ENCODE measurements around the gene IL7R. TPM values are rescaled to one million over a fixed set of nuclear protein-coding genes. Genes with fewer than 3 reads are reported as not detected.

IL7R gene
- 0.92 TPM for total RNA-seq
- long read RNA-seq, partial matches to known transcripts: 0 of 1 reads
- long read RNA-seq, other reads (novel, unspliced or antisense): 1 of 1 reads

GRCh38 chr5:35856765-35857351, at the start of gene IL7R:
IL7R (plus strand) TSS chr5:35856891; CDS start chr5:35856978, 87 bp downstream.
- intact Hi-C loops (cut with DNase I): no loop called here
- DNase-seq (ENCODE audit: low spot score): no peak

GRCh38 chr5:35810601-35811000, 46.1 kb upstream of the IL7R start:
- DNase-seq (ENCODE audit: low spot score): no peak
- intact Hi-C loops (cut with DNase I): no loop called here

GRCh38 chr5:35811108-35811741, 45.5 kb upstream of the IL7R start:
- intact Hi-C loops (cut with DNase I): no loop called here
- DNase-seq (ENCODE audit: low spot score): no peak

- intact Hi-C loops (cut with DNase I): no loop called here
- no peak for DNase-seq (ENCODE audit: low spot score)
Measured at GRCh38 chr5:35813521-35813920, 43.2 kb upstream of the IL7R start.

GRCh38 chr5:35815089-35815936, 41.4 kb upstream of the IL7R start:
- DNase-seq (ENCODE audit: low spot score): no peak
- intact Hi-C loops (cut with DNase I): no loop called here

GRCh38 chr5:35816881-35817521, 39.7 kb upstream of the IL7R start:
- no peak for DNase-seq (ENCODE audit: low spot score)
- intact Hi-C loops (cut with DNase I): no loop called here

GRCh38 chr5:35819026-35819425, 37.7 kb upstream of the IL7R start:
- no peak for DNase-seq (ENCODE audit: low spot score)
- intact Hi-C loops (cut with DNase I): no loop called here

GRCh38 chr5:35819668-35820067, 37.0 kb upstream of the IL7R start:
- intact Hi-C loops (cut with DNase I): no loop called here
- no peak for DNase-seq (ENCODE audit: low spot score)

GRCh38 chr5:35820735-35821134, 36.0 kb upstream of the IL7R start:
- no peak for DNase-seq (ENCODE audit: low spot score)
- intact Hi-C loops (cut with DNase I): no loop called here

GRCh38 chr5:35821513-35821912, 35.2 kb upstream of the IL7R start:
- DNase-seq (ENCODE audit: low spot score): no peak
- intact Hi-C loops (cut with DNase I): no loop called here

GRCh38 chr5:35822511-35822910, 34.2 kb upstream of the IL7R start:
- no peak for DNase-seq (ENCODE audit: low spot score)
- intact Hi-C loops (cut with DNase I): no loop called here

GRCh38 chr5:35823347-35824098, 33.2 kb upstream of the IL7R start:
- intact Hi-C loops (cut with DNase I): no loop called here
- DNase-seq (ENCODE audit: low spot score): no peak

- intact Hi-C loops (cut with DNase I): no loop called here
- no peak for DNase-seq (ENCODE audit: low spot score)
Measured at GRCh38 chr5:35826056-35826455, 30.6 kb upstream of the IL7R start.

- intact Hi-C loops (cut with DNase I): no loop called here
Measured at GRCh38 chr5:35826554-35826953, 30.1 kb upstream of the IL7R start.

GRCh38 chr5:35828082-35828598, 28.6 kb upstream of the IL7R start:
- intact Hi-C loops (cut with DNase I): no loop called here
- no peak for DNase-seq (ENCODE audit: low spot score)

More at GRCh38 chr5:35826554-35826953, 30.1 kb upstream of the IL7R start:
- no peak for DNase-seq (ENCODE audit: low spot score)

GRCh38 chr5:35830587-35830986, 26.1 kb upstream of the IL7R start:
- no peak for DNase-seq (ENCODE audit: low spot score)
- intact Hi-C loops (cut with DNase I): no loop called here

- DNase-seq (ENCODE audit: low spot score): no peak
- intact Hi-C loops (cut with DNase I): no loop called here
Measured at GRCh38 chr5:35832762-35833161, 23.9 kb upstream of the IL7R start.

- DNase-seq (ENCODE audit: low spot score): no peak
- intact Hi-C loops (cut with DNase I): no loop called here
Measured at GRCh38 chr5:35833224-35833623, 23.5 kb upstream of the IL7R start.

Measured in cardiac septum (tissue), 1 donor.